ENCODE data around the gene CALML5. TPM values are rescaled to one million over a fixed set of nuclear protein-coding genes. Genes with fewer than 3 reads are reported as not detected.

Gene CALML5
- total RNA-seq, 1 donor from 2014 or later: not detected

DNA sequence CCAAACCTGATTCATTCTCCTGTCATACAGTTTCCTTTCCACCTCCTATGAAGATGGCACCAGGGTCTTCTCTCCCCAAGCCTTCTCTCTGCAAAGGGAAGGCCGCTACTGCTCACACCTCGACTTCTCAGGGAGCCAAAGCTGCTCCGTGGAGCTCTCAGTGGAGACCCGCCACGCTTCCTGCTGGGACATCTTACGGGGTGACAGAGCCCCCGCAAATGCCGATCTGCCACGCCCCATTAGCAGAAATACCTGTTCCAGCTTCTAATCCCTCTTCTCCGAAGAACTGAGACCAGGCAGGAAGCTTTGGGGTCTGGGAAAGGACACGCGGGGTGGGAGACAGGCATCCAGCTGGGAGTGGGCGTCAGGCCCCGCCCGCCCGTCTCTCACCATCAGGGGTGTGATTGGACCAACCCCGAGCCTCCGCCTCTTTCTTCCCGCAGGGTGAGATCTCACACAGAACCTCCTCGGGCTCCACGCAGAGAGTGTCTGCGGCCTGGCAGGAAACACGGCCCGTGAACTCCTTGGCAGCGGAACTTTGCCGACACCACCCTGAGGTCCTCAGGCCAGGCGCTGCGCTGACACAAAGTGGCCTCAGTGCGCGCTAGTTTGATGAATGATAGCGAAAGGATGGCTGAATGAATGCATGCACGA is 12.0 kb upstream of the CALML5 start:
- no peaks in the 10 kb centered on the region for H3K9me3 ChIP-seq (ENCODE audit: low read depth)
- TF ChIP-seq EZH2 (IDR thresholded peaks at IDR 0.05): no peak
- TF ChIP-seq, protein P1, sequence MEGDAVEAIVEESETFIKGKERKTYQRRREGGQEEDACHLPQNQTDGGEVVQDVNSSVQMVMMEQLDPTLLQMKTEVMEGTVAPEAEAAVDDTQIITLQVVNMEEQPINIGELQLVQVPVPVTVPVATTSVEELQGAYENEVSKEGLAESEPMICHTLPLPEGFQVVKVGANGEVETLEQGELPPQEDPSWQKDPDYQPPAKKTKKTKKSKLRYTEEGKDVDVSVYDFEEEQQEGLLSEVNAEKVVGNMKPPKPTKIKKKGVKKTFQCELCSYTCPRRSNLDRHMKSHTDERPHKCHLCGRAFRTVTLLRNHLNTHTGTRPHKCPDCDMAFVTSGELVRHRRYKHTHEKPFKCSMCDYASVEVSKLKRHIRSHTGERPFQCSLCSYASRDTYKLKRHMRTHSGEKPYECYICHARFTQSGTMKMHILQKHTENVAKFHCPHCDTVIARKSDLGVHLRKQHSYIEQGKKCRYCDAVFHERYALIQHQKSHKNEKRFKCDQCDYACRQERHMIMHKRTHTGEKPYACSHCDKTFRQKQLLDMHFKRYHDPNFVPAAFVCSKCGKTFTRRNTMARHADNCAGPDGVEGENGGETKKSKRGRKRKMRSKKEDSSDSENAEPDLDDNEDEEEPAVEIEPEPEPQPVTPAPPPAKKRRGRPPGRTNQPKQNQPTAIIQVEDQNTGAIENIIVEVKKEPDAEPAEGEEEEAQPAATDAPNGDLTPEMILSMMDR (IDR thresholded peaks at IDR 0.05): no peak
- TF ChIP-seq EZH2phosphoT487 (IDR thresholded peaks at IDR 0.05): no peak
- H3K4me2 ChIP-seq: no peak overlapping the region
- peaks cover 39% of the 10 kb centered on the region for H3K4me1 Mint-ChIP-seq
- H3K36me3 Mint-ChIP-seq: no peaks in the 10 kb centered on the region
- H3K9me3 Mint-ChIP-seq: peaks cover 5% of the 10 kb centered on the region
- H3F3A ChIP-seq (ENCODE audit: low read depth): peaks cover 18% of the 10 kb centered on the region
- H4K20me1 ChIP-seq (ENCODE audit: low read depth): no peaks in the 10 kb centered on the region
- H3K4me3 Mint-ChIP-seq: no peak overlapping the region
- peaks cover 24% of the 10 kb centered on the region for H3K4me1 ChIP-seq
- no peak overlapping the region for H3K9ac ChIP-seq
- H3K4me3 ChIP-seq: no peak overlapping the region
- H3K27me3 ChIP-seq: no peaks in the 10 kb centered on the region
- H3K27ac ChIP-seq: no peak overlapping the region
- DNase-seq (ENCODE audit: low spot score): no peak
- no peaks in the 10 kb centered on the region for H3K36me3 ChIP-seq
- H3K27ac Mint-ChIP-seq: no peak overlapping the region
- H2AFZ ChIP-seq (replicated peaks): no peak overlapping the region
- no peaks in the 10 kb centered on the region for H3K79me2 ChIP-seq (ENCODE audit: low read depth)
- peaks cover 9% of the 10 kb centered on the region for H3K27me3 Mint-ChIP-seq (ENCODE audit: insufficient read depth, low read depth)

DNA sequence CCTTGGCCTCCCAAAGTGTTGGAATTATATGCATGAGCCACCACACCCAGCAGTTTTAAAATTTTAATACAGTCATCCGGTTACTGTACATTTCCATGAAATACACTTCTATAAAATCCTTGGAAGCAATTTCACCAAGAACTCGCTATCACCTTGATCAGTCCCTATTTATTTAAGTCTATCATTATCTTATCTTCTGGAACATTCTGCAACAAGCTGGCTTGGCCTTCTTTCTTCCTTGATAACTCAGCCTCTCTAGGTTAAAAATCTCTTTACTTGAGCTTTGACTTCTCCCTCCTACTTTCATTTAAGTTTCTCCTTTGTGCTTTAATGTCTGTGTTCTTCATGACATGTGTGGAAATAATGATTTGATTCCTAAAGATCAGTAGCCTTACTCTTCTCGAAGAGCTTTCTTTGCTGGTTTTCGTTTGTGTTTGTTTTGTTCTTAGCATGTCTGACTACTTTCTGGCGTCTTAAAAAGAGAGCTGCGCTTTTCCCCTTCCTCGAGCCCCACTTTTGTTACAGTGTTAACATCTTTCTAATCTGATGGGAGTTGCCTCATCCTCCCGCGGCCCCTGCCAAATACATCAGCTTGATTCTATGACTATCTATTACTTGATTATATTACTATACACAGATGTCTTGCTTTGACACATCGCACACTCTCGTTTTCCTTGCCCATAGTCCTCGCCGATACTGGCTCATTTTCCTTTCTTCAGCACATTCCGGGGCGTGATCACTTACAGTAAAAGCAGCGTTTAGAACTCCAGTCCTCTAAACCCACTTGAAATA is 11.1 kb upstream of the CALML5 start:
- Mint-ChIP-seq H3K4me1 (peaks cover 36% of the 10 kb centered on the region), H3K4me3 (no peak overlapping the region), H3K9me3 (peaks cover under 1% of the 10 kb centered on the region), H3K27ac (no peak overlapping the region), H3K27me3 (ENCODE audit: insufficient read depth, low read depth) (peaks cover 6% of the 10 kb centered on the region), H3K36me3 (no peaks in the 10 kb centered on the region)
- no peak overlapping the region for H3K4me2 ChIP-seq
- no peak overlapping the region for H3K4me3 ChIP-seq
- H3K4me1 ChIP-seq: peaks cover 24% of the 10 kb centered on the region
- TF ChIP-seq EZH2 (IDR thresholded peaks at IDR 0.05) (no peak), EZH2phosphoT487 (IDR thresholded peaks at IDR 0.05) (no peak)
- TF ChIP-seq, protein P1 (IDR thresholded peaks at IDR 0.05): no peak
- no peak overlapping the region for H3K9ac ChIP-seq
- no peak overlapping the region for H3K27ac ChIP-seq
- no peaks in the 10 kb centered on the region for H3K36me3 ChIP-seq
- no peak for DNase-seq (ENCODE audit: low spot score)
- no peaks in the 10 kb centered on the region for H4K20me1 ChIP-seq (ENCODE audit: low read depth)
- H2AFZ ChIP-seq (replicated peaks): no peak overlapping the region
- H3K9me3 ChIP-seq (ENCODE audit: low read depth): no peaks in the 10 kb centered on the region
- no peaks in the 10 kb centered on the region for H3K79me2 ChIP-seq (ENCODE audit: low read depth)
- peaks cover 18% of the 10 kb centered on the region for H3F3A ChIP-seq (ENCODE audit: low read depth)
- H3K27me3 ChIP-seq: no peaks in the 10 kb centered on the region

DNA sequence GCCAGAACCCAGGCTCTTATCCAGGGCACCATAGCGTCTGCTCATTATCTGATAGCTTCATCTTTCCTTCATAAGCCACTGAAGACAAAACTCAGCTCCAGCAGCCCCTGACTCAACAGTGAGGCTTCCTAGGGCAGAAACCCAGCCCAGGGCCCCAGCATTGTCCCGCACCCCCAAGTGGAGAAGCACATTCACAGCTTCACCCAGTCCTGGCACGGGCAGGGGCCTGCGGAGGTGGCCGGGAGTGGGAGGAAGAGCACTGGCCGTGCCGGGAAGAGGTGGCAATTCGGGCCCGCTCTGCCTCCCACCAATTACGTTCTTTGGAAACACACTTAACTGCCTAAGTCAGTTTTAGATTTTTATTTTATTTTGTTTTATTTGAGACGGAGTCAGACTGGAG is 10.3 kb upstream of the CALML5 start:
- peaks cover 3% of the 10 kb centered on the region for H3K9me3 Mint-ChIP-seq
- H3K36me3 Mint-ChIP-seq: no peaks in the 10 kb centered on the region
- peaks cover 19% of the 10 kb centered on the region for H3K4me1 ChIP-seq
- H3K4me2 ChIP-seq: no peak overlapping the region
- peaks cover 13% of the 10 kb centered on the region for H3F3A ChIP-seq (ENCODE audit: low read depth)
- H3K79me2 ChIP-seq (ENCODE audit: low read depth): no peaks in the 10 kb centered on the region
- H2AFZ ChIP-seq (replicated peaks): no peak overlapping the region
- H3K4me3 ChIP-seq: no peak overlapping the region
- no peaks in the 10 kb centered on the region for H3K9me3 ChIP-seq (ENCODE audit: low read depth)
- H3K9ac ChIP-seq: no peak overlapping the region
- H4K20me1 ChIP-seq (ENCODE audit: low read depth): no peaks in the 10 kb centered on the region
- no peak overlapping the region for H3K27ac ChIP-seq
- no peaks in the 10 kb centered on the region for H3K27me3 ChIP-seq
- peaks cover 5% of the 10 kb centered on the region for H3K27me3 Mint-ChIP-seq (ENCODE audit: insufficient read depth, low read depth)
- H3K36me3 ChIP-seq: no peaks in the 10 kb centered on the region
- no peak overlapping the region for H3K4me3 Mint-ChIP-seq
- H3K4me1 Mint-ChIP-seq: peaks cover 28% of the 10 kb centered on the region
- TF ChIP-seq EZH2 (IDR thresholded peaks at IDR 0.05) (no peak), EZH2phosphoT487 (IDR thresholded peaks at IDR 0.05) (no peak)
- TF ChIP-seq, protein P1 (IDR thresholded peaks at IDR 0.05): no peak
- H3K27ac Mint-ChIP-seq: no peak overlapping the region
- no peak for DNase-seq (ENCODE audit: low spot score)

Measured in neural progenitor cell (in vitro differentiated cells).